ENCODE data around the gene CSAG2.

The CSAG2 gene

DNA sequence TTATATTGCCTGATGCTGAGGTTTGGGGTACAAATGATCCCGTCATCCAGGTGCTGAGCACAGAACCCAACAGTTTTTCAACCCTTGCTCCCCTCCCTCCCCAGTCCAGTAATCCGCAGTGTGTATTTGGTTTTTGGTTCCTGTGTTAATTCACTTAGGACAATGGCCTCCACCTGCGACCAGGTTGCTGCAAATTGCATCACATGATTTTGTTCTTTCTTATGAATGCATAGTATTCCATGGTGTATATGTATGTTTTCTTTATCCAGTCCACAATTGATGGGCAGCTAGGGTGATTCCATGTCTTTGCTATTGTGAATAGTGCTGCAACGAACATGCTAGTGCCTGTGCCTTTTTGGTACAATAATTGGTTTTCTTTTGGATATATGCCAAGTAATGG lies 46.0 kb downstream of the CSAG2 start:
- DNase-seq (ENCODE audit: low read depth) = no peak

DNA sequence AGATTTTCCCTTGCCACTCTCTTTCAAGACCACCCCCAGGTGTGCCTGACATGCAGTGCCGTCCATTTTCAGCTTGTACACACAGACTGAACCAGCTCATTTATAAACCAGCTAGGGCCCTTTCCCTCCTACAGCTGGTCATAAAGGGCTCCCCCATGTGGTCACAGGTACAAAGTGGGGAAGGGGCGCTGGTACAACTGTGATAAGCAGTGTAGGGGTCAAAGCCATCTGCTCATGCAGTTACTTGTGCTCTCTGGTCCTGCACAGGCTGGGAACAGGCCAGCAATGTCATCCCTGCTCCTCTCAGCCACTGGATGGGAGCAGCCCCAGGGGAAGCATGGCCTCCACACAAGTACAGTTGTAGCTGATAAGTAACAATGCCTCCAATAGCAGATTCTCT lies 50.8 kb downstream of the CSAG2 start:
- DNase-seq (ENCODE audit: low read depth) = no peak
